Mesothelial cell of epicardium (in vitro differentiated cells): ENCODE measurements around the gene RAX. TPM values are rescaled to one million over a fixed set of nuclear protein-coding genes. Genes with fewer than 3 reads are reported as not detected.

Source experiments
- DNase-seq, 2 experiments: peaks; one replicate each; pipeline ENCODE4 v3.0.0; 2021; ENCODE audit warnings: low spot score in 2 of 2; ENCODE audit not compliant: unreplicated experiment in 2 of 2
- H3K27ac Mint-ChIP-seq: 2 replicates; pipeline ENCODE4 v1.8.0; 2021; ENCODE audit warnings: mixed read lengths
- H3K27me3 Mint-ChIP-seq: 2 replicates; pipeline ENCODE4 v1.8.0; 2021; ENCODE audit warnings: low read depth, mixed read lengths
- H3K36me3 Mint-ChIP-seq: 2 replicates; pipeline ENCODE4 v1.8.0; 2021; ENCODE audit warnings: mixed read lengths
- H3K4me1 Mint-ChIP-seq: 2 replicates; pipeline ENCODE4 v1.8.0; 2021; ENCODE audit warnings: mixed read lengths
- H3K4me3 Mint-ChIP-seq: 2 replicates; pipeline ENCODE4 v1.8.0; 2021; ENCODE audit warnings: mild to moderate bottlenecking, moderate library complexity, mixed read lengths
- H3K9me3 Mint-ChIP-seq: 2 replicates; pipeline ENCODE4 v1.8.0; 2021; ENCODE audit warnings: mixed read lengths
- total RNA-seq: library from RNA; stranded (reverse); gene quantifications from 3 replicates; pipeline ENCODE4 v1.2.1, GENCODE V29; 2021
- TF ChIP-seq, protein P1 (sequence below): fragments of 200-600 bp; sonication (generic); IDR thresholded peaks from one replicate; pipeline ENCODE4 v1.5.0; 2021; ENCODE audit warnings: antibody characterized with exemption; ENCODE audit not compliant: unreplicated experiment

RAX gene
- total RNA-seq, 1 donor from 2014 or later: not detected

DNA sequence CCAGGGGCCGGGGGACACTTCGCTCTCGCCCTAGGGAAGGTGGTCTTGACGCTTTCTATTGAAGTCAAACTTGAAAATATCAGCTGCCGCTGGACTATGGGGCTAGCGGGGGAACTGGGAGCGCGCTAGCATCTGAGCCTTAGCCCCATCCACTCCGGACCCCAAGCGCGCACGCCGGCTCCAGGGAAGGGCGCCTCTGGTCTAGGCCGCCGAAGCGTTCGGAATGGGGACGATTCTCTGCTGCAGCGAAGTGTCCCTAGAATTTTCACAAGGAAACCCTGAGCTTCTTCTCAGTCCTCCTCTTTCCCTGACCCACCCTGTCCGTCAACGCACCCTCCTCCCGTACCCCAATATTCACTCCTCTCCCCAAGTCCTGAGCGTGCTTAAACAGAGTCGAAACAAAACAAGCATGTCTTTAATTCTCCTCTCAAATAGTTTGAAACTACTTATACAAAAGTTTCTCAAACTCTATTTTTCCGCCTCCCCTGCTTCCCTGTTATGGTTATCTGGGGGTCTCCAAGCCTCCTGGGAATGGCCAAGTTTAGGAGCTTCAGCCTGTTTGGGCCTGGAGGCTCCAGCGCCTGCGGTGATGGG is 5.0 kb downstream of the RAX start:
- H3K9me3 Mint-ChIP-seq: no peaks in the 10 kb centered on the region
- no peak overlapping the region for H3K27ac Mint-ChIP-seq
- no peaks in the 10 kb centered on the region for H3K36me3 Mint-ChIP-seq
- H3K4me1 Mint-ChIP-seq: peaks cover 19% of the 10 kb centered on the region
- DNase-seq: no peak
- H3K4me3 Mint-ChIP-seq: peak overlapping the region; percentile 47
- peaks cover 92% of the 10 kb centered on the region for H3K27me3 Mint-ChIP-seq
- TF ChIP-seq, protein P1, sequence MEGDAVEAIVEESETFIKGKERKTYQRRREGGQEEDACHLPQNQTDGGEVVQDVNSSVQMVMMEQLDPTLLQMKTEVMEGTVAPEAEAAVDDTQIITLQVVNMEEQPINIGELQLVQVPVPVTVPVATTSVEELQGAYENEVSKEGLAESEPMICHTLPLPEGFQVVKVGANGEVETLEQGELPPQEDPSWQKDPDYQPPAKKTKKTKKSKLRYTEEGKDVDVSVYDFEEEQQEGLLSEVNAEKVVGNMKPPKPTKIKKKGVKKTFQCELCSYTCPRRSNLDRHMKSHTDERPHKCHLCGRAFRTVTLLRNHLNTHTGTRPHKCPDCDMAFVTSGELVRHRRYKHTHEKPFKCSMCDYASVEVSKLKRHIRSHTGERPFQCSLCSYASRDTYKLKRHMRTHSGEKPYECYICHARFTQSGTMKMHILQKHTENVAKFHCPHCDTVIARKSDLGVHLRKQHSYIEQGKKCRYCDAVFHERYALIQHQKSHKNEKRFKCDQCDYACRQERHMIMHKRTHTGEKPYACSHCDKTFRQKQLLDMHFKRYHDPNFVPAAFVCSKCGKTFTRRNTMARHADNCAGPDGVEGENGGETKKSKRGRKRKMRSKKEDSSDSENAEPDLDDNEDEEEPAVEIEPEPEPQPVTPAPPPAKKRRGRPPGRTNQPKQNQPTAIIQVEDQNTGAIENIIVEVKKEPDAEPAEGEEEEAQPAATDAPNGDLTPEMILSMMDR: no peak

DNA sequence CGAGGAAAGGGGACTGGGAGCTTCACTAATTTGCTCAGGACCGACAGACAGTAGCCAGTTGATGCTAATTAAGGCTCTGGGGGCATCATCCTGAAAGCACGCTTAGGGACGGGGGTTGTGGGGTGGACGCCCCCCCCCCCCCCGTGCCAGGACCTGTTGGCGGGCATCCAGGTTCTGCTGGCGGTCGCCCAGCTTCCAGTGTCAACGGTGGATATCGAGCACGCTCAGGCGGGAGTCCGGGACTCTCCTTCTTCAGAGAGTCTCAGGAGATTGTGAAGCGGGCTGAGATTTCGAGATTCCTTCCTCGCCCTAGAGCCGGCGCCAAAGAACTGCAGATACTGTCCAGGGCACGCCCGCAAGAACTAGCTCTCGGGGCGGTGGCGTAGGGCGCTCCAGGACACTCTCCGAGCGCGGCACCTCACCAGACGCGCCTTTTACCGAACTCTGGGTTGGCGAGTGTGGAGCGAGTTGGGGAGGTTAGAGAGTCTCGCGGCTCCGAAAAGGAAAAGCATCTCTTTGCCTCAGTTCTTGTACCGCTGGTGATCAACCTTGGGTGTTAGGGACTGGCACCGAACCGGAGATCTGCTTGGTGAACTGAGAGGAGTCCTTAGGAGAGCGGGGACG is 5.6 kb downstream of the RAX start:
- H3K27ac Mint-ChIP-seq: no peak overlapping the region
- no peaks in the 10 kb centered on the region for H3K9me3 Mint-ChIP-seq
- peak overlapping the region; percentile 9 for H3K4me3 Mint-ChIP-seq
- H3K36me3 Mint-ChIP-seq: no peaks in the 10 kb centered on the region
- TF ChIP-seq, protein P1: no peak
- no peak for DNase-seq
- peaks cover 19% of the 10 kb centered on the region for H3K4me1 Mint-ChIP-seq
- H3K27me3 Mint-ChIP-seq: peaks cover 96% of the 10 kb centered on the region

DNA sequence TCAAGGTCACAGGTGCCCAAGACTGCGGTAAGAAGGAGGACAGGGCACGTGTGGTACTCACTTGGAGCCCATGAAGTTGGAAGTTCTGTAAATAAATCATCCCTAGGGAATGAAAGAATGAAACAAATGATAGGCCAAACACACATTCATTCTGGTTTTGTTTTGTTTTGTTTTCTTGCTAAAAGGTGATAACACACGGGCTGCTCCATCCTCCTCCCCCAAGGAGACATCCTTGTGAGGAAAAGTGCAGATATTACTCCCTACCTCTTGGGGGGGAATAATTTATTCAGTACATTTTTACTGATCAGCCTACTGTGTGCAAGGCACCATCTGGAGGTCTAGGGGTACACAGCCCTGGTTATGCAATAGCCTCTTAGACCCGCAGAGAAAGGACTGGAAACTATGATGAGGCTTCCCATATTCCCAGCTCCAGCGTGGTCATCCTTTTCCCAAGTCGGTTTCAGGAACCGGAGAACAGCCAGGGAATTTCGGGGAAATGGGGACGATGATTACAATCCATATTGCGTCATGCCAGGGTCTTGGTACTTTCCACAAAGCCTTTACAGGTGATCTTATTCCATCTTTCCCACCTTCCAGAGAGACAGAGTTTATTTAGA is 6.3 kb downstream of the RAX start:
- no peak overlapping the region for H3K4me3 Mint-ChIP-seq
- no peak overlapping the region for H3K27ac Mint-ChIP-seq
- TF ChIP-seq, protein P1: no peak
- H3K4me1 Mint-ChIP-seq: peaks cover 19% of the 10 kb centered on the region
- no peaks in the 10 kb centered on the region for H3K36me3 Mint-ChIP-seq
- no peaks in the 10 kb centered on the region for H3K9me3 Mint-ChIP-seq
- no peak for DNase-seq
- H3K27me3 Mint-ChIP-seq: peaks cover 97% of the 10 kb centered on the region

DNA sequence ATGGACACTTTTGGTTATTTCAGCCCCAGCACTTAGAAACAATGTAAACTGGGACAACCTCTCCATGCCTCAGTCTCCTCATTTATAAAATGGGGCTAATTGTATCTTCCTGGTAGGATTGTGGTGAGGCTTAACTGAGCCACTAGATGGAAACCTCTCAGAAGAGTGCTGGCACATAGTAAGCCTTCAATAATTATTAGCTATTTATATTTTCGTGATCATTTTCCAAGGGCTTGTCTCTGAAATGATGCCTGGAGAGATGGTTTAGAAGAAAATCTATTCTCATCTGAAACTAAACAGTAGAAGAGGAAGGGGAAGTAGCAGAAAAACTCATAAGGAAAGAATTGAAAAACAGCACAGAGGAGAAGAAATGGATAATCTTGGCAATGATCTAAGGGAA is 6.8 kb downstream of the RAX start:
- H3K36me3 Mint-ChIP-seq: no peaks in the 10 kb centered on the region
- no peak overlapping the region for H3K27ac Mint-ChIP-seq
- H3K27me3 Mint-ChIP-seq: peaks cover 97% of the 10 kb centered on the region
- no peak for DNase-seq
- no peak overlapping the region for H3K4me3 Mint-ChIP-seq
- H3K9me3 Mint-ChIP-seq: no peaks in the 10 kb centered on the region
- TF ChIP-seq, protein P1: no peak
- peaks cover 19% of the 10 kb centered on the region for H3K4me1 Mint-ChIP-seq

DNA sequence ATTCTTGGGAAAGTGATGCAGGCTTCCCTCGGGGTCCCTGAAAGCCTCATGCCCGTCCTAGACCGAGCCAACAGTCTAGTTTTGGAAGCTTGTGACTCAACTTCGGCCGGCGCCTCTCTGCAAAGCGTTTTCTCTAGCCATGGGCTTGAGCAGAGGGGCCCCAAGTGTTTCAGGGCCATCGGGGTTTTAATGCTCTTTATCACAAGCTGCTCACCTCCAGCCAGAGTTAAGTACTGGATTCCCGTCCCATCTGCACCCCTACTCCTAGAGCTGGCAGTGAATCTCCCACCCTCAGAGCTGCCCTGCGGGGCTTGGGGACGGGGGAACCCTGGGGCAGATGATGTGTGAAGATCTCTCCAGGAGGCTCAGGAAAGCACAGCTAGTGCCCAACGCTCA is 7.3 kb downstream of the RAX start:
- no peak overlapping the region for H3K4me3 Mint-ChIP-seq
- no peaks in the 10 kb centered on the region for H3K36me3 Mint-ChIP-seq
- peaks cover 97% of the 10 kb centered on the region for H3K27me3 Mint-ChIP-seq
- H3K4me1 Mint-ChIP-seq: peaks cover 19% of the 10 kb centered on the region
- no peak for DNase-seq
- no peaks in the 10 kb centered on the region for H3K9me3 Mint-ChIP-seq
- TF ChIP-seq, protein P1: no peak
- no peak overlapping the region for H3K27ac Mint-ChIP-seq
